HFF-Myc (cell line): ENCODE results near the gene SLC4A9.

Source experiments
- DNase-seq: peaks from one replicate; pipeline ENCODE4 v3.0.0-alpha.2; 2011; ENCODE audit warnings: low read depth; ENCODE audit errors: extremely low read depth
- H3K4me3 ChIP-seq: replicated peaks from 2 replicates; pipeline ENCODE4 v1.5.1; 2011; ENCODE audit warnings: low read depth, mild to moderate bottlenecking, control low read depth, low read length
- TF ChIP-seq, protein P1 (sequence below): IDR thresholded peaks from 2 replicates; pipeline ENCODE4 v1.5.1; 2012; ENCODE audit warnings: mild to moderate bottlenecking, low read depth, low read length, control low read depth; ENCODE audit errors: missing control alignments

Gene SLC4A9

DNA sequence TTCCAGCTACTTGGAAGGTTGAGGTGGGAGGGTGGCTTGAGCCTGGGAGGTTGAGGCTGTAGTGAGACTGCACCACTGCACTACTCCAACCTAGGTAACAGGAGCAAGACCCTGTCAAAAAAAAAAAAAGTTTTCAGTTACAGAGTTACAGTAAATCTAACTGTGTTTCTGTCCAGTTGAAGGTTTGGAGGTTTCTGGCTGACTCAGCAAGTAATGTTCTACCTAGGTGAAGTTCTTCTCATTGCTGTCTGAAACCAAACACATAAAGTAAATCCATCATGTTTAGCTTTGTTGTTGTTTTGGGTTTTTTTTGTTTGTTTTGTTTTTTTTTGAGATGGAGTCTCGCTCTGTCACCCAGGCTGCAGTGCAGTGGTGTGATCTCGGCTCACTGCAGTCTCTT is 33.7 kb downstream of the SLC4A9 start:
- DNase-seq: no peak
- no peak overlapping the region for H3K4me3 ChIP-seq
- TF ChIP-seq, protein P1, sequence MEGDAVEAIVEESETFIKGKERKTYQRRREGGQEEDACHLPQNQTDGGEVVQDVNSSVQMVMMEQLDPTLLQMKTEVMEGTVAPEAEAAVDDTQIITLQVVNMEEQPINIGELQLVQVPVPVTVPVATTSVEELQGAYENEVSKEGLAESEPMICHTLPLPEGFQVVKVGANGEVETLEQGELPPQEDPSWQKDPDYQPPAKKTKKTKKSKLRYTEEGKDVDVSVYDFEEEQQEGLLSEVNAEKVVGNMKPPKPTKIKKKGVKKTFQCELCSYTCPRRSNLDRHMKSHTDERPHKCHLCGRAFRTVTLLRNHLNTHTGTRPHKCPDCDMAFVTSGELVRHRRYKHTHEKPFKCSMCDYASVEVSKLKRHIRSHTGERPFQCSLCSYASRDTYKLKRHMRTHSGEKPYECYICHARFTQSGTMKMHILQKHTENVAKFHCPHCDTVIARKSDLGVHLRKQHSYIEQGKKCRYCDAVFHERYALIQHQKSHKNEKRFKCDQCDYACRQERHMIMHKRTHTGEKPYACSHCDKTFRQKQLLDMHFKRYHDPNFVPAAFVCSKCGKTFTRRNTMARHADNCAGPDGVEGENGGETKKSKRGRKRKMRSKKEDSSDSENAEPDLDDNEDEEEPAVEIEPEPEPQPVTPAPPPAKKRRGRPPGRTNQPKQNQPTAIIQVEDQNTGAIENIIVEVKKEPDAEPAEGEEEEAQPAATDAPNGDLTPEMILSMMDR: no peak

DNA sequence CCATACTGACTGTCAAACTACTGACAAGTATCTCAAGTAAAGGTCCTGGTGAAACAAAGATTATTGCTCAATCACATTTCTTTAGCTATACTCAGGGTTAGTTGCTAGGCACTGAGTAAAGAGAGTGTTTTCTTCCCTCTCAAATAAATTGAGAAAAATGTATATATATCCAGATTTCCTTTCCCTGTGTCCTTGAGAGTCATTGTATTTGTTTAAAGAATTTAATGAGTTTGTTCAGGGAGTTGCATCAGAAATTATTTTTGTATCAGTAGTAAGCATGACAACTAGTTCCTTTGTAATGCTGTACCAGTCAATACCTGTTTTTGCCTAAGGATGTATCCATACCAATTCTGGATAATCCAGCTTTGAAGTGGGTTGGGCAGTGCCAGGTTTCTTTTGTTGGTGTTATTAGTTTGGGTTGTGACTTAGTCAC is 38.4 kb downstream of the SLC4A9 start:
- TF ChIP-seq, protein P1: no peak
- DNase-seq: no peak
- H3K4me3 ChIP-seq: no peak overlapping the region

DNA sequence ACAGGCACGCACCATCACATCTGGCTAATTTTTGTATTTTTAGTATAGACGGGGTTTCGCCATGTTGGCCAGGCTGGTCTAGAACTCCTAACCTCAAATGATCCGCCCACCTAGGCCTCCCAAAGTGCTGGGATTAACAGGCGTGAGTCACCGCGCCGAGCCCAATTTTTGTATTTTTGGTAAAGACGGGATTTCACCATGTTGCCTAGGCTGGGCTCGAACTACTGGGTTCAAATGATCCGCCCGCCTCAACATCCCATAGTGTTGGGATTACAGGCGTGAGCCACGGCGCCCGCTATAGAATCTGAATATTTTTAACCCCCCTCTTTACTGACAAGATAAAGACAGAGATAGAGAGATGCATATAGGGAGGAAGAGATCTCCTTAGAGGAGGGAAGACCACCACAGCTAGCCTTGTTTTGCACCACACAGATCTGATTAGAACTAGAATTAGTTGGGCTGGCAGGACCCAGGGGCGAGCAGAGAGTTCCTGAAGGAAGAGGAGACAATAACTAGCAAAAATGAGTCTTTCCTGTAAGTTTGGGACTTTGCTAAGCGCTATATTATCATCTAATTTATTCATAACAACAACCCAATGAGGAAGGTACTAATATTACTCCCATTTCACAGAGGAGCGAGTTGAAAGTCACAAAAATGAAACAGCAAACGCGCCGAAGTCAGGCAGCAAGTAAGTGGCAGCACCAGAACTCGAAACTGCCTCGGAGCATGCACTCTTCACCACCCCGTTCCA is 40.2 kb downstream of the SLC4A9 start:
- peak overlapping the region; percentile 78 for H3K4me3 ChIP-seq
- TF ChIP-seq, protein P1: no peak
- no peak for DNase-seq

DNA sequence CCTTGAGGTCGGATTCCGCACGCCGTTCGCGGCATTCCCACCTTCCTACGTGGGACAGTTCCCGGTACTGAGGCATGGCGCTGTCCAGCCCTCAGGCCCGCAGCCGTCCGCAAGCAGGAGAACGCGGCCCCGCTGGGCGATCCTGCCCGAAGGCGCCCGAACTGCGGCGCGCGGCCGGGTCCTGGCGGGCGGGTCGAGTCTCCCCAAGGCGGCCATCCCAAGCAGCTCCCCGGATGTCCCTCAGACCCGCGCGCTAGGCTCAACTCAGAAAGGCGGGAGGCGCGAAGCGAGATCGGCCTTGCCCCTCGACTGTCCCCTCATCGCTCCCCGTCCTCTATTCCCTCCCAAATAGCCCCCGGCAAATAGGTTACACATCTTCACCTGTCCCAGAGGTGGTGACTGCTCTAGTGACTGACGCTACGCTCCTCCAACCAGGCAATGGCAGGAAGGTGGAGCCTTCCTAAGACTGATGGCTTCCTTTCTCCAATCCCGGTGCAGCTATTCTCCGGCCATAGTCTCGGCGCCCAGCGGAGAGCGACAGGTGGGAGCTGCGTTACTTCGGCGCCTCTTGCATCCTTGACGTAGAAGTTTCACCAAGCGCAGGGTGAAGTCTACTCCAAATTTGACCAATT is 40.9 kb downstream of the SLC4A9 start:
- TF ChIP-seq, protein P1: no peak
- H3K4me3 ChIP-seq: peak overlapping the region; percentile 78

DNA sequence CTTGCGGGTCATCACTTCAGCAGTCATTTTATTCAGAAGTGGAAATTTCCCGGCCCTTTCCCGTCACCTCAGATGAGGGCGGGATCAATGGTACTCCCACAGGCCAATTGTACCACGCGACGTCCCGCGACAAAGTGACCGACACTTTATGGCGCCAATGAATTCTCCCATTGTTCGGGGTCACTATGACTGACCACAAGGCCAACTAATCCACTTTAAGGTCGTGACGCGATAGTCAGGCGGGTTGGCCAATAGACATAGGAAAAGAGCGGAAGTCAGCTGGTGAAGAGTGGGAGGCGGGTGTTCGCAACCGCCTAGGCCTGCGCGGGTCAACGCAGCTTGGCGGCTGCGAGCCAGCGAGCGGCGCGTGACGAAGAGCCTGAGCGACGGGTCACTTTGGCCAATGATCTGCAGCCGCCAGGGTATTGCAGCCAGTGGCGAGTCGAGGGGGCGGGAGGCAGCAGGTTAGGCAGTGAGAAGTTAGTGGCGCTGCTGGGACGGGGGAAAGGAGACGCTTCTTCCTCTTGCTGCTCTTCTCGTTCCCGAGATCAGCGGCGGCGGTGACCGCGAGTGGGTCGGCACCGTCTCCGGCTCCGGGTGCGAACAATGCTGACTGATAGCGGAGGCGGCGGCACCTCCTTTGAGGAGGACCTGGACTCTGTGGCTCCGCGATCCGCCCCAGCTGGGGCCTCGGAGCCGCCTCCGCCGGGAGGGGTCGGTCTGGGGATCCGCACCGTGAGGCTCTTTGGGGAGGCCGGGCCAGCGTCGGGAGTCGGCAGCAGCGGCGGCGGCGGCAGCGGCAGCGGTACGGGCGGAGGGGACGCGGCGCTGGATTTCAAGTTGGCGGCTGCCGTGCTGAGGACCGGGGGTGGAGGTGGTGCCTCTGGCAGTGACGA is 41.6 kb downstream of the SLC4A9 start, which contains the start of gene ANKHD1:
TSS of gene ANKHD1 (plus strand) at position 472 of the 896 bp plus-strand sequence. CDS start at position 607, 135 bp downstream.
- DNase-seq: peak; percentile 100
- H3K4me3 ChIP-seq: peak within 1 kb of the TSS; percentile 78
- TF ChIP-seq, protein P1: no peak

More for the DNA sequence above, 40.9 kb downstream of the SLC4A9 start:
- peak; percentile 96 for DNase-seq

DNA sequence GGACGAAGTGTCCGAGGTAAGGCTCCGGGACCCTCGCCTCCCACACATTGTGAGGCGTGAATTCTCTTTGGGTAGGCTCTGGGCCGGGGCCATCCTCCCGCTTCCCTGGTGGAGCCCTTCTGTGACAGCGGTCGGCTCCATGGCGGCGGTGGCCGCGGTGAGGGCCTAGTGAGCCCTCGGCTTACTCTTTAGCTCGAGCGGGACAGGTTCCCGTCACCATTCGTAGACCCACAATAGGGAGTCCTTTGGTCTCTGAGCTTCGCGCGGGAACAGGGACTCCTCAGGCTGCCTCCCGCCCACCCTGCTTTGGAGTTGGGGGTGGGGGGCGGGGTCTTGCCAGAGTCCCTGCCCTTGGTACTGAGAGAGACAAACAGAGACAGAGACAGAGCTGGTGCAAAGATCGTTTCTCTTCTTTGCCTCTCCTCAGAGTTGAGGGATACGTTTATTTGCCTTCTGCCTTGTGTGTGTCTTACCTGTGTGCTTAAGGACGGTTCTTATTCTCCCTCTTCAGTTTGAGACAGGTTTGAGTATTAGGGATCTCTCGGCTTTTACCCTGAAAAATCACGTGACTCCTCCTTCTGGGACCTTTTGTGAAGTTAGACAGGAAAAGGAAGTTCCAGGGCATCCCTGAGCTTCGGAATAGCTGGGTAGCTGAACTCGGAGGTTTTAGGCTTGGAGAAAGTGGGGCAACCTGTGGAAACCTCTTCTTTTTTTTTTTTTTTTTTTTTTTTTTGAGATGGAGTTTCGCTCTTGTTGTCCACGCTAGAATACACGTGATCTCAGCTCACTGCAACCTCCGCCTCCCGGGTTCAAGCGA is 42.5 kb downstream of the SLC4A9 start:
- DNase-seq: no peak
- TF ChIP-seq, protein P1: no peak
- H3K4me3 ChIP-seq: peak overlapping the region; percentile 78
